Loucy (cell line): ENCODE measurements around the gene NXN.

Source experiments
- CTCF ChIP-seq: fragments of 200-600 bp; sonication (generic); conservative IDR thresholded peaks from 2 replicates; pipeline ENCODE4 v1.5.1; 2014; ENCODE audit warnings: mild to moderate bottlenecking, antibody characterized with exemption, low read length
- EZH2phosphoT487 ChIP-seq: fragments of 200-600 bp; IDR thresholded peaks from 2 replicates; pipeline ENCODE4 v1.6.1; 2018; ENCODE audit warnings: antibody characterized with exemption, mild to moderate bottlenecking, moderate library complexity, borderline replicate concordance

GRCh38 chr17:791829-792228 lies 187.7 kb downstream of the NXN start:
- no peak for TF ChIP-seq CTCF
- TF ChIP-seq EZH2phosphoT487, result no peak
